Parathyroid adenoma (tissue), 2 donors: ENCODE data around the gene CNOT6L.

Source experiments
- H2AFZ ChIP-seq: fragments of 300-600 bp; sonication (generic); one replicate; pipeline ENCODE4 v1.7.0; 2017; ENCODE audit warnings: antibody characterized with exemption, mild to moderate bottlenecking
- H3K27ac ChIP-seq: fragments of 300-600 bp; sonication (generic); one replicate; pipeline ENCODE4 v1.7.0; 2017
- H3K27me3 ChIP-seq: fragments of 300-600 bp; sonication (generic); one replicate; pipeline ENCODE4 v1.7.0; 2017; ENCODE audit warnings: low read length; ENCODE audit not compliant: control insufficient read depth, insufficient read depth
- H3K36me3 ChIP-seq: fragments of 300-600 bp; sonication (generic); one replicate; pipeline ENCODE4 v1.7.0; 2017; ENCODE audit warnings: low read length; ENCODE audit not compliant: control insufficient read depth, insufficient read depth
- H3K4me1 ChIP-seq: fragments of 300-600 bp; sonication (generic); one replicate; pipeline ENCODE4 v1.7.0; 2017; ENCODE audit warnings: control low read depth
- H3K4me2 ChIP-seq: fragments of 300-600 bp; sonication (generic); one replicate; pipeline ENCODE4 v1.7.0; 2017; ENCODE audit warnings: low read length
- H3K4me3 ChIP-seq: fragments of 300-600 bp; sonication (generic); one replicate; pipeline ENCODE4 v1.7.0; 2017; ENCODE audit warnings: low read depth, low read length
- H3K79me2 ChIP-seq: fragments of 300-600 bp; sonication (generic); one replicate; pipeline ENCODE4 v1.7.0; 2017; ENCODE audit warnings: control low read depth
- H3K9ac ChIP-seq: fragments of 300-600 bp; sonication (generic); one replicate; pipeline ENCODE4 v1.7.0; 2017; ENCODE audit warnings: mild to moderate bottlenecking
- H3K9me3 ChIP-seq: fragments of 300-600 bp; sonication (generic); one replicate; pipeline ENCODE4 v1.7.0; 2017; ENCODE audit warnings: low read length; ENCODE audit not compliant: control insufficient read depth
- TF ChIP-seq, protein P1 (sequence below): fragments of 300-600 bp; sonication (generic); IDR thresholded peaks from one replicate; pipeline ENCODE4 v1.7.0; 2017; ENCODE audit warnings: antibody characterized with exemption, mild to moderate bottlenecking
- donor health status: primary hyperparathyroidism.

The CNOT6L gene

DNA sequence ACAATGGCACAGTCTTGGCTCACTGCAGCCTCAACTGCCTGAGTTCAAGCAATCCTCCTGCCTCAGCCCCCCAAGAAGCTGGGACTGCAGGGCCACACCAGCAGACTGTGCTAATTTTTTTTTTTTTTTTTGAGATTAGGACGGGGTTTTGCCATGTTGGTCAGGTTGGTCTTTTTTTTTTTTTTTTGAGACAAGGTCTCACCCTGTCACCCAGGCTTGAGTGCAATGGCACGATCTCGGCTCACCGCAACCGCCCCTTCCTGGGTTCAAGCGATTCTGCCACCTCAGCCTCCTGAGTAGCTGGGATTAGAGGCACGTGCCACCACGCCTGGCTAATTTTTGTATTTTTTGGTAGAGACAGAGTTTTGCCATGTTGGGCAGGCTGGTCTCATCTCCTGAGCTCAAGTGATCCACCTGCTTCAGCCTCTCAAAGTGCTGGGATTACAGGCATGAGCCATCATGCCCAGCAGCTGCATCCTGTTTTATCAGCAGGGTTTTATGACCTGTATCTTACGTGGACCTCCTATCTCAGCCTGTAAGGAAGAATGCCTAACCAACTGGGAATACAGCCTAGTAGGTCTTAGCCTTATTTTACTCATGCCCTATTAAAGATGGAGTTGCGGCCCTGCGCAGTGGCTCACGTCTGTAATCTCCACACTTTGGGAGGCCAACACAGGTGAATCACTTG lies 30.3 kb upstream of the CNOT6L start:
- Histone ChIP-seq H3K79me2 (no peaks in the 10 kb centered on the region), H3K9me3 (no peaks in the 10 kb centered on the region), H3K4me2 (no peak overlapping the region), H3K4me1 (no peaks in the 10 kb centered on the region), H3K27me3 (no peaks in the 10 kb centered on the region), H2AFZ (no peak overlapping the region), H3K36me3 (no peaks in the 10 kb centered on the region), H3K27ac (no peak overlapping the region), H3K4me3 (no peak overlapping the region), H3K9ac (no peak overlapping the region)
- TF ChIP-seq, protein P1, sequence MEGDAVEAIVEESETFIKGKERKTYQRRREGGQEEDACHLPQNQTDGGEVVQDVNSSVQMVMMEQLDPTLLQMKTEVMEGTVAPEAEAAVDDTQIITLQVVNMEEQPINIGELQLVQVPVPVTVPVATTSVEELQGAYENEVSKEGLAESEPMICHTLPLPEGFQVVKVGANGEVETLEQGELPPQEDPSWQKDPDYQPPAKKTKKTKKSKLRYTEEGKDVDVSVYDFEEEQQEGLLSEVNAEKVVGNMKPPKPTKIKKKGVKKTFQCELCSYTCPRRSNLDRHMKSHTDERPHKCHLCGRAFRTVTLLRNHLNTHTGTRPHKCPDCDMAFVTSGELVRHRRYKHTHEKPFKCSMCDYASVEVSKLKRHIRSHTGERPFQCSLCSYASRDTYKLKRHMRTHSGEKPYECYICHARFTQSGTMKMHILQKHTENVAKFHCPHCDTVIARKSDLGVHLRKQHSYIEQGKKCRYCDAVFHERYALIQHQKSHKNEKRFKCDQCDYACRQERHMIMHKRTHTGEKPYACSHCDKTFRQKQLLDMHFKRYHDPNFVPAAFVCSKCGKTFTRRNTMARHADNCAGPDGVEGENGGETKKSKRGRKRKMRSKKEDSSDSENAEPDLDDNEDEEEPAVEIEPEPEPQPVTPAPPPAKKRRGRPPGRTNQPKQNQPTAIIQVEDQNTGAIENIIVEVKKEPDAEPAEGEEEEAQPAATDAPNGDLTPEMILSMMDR: no peak

DNA sequence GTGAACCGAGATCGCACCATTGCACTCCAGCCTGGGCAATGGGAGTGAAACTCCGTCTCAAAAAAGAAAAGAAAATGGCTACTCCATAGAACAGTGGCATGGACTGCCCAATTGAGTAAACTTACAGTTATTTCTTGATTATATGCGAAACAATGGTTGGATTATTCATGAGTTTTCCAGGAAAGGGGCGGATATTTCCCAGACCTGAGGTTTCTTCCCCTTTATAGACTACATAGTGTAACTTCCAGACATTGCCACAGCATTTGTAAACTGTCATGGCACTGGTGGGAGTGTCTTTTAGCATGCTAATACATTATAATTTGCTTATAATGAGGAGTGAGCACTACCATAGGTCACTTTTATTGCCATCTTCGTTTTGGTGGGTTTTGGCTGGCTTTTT lies 29.3 kb upstream of the CNOT6L start:
- Histone ChIP-seq H3K9ac (no peak overlapping the region), H3K9me3 (no peaks in the 10 kb centered on the region), H3K79me2 (no peaks in the 10 kb centered on the region), H3K4me2 (no peak overlapping the region), H3K4me3 (no peak overlapping the region), H3K4me1 (no peaks in the 10 kb centered on the region), H3K27ac (no peak overlapping the region), H3K27me3 (no peaks in the 10 kb centered on the region), H2AFZ (no peak overlapping the region), H3K36me3 (no peaks in the 10 kb centered on the region)
- TF ChIP-seq, protein P1: no peak

DNA sequence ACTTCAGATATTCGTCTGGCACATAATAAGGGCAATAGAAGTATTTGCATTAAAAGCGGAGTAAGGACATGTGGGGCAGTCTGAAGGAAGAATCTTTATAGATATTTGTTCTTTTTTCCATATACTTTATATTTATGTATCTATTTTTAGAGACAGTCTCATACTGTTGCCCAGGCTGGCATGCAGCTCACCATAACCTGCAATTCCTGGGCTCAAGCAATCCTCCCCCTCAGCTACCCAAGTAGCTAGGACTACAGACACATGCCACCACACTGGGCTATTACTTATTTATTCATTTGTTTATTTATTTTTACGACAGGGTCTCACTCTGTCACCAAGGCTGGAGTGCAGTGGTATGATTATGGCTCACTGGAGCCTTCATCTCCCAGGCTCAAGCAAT lies 26.8 kb upstream of the CNOT6L start:
- no peaks in the 10 kb centered on the region for H3K36me3 ChIP-seq
- no peak overlapping the region for H3K27ac ChIP-seq
- H3K9ac ChIP-seq: no peak overlapping the region
- H3K4me1 ChIP-seq: no peaks in the 10 kb centered on the region
- H3K9me3 ChIP-seq: no peaks in the 10 kb centered on the region
- H2AFZ ChIP-seq: no peak overlapping the region
- TF ChIP-seq, protein P1: no peak
- H3K79me2 ChIP-seq: no peaks in the 10 kb centered on the region
- H3K4me2 ChIP-seq: no peak overlapping the region
- no peaks in the 10 kb centered on the region for H3K27me3 ChIP-seq
- H3K4me3 ChIP-seq: no peak overlapping the region

DNA sequence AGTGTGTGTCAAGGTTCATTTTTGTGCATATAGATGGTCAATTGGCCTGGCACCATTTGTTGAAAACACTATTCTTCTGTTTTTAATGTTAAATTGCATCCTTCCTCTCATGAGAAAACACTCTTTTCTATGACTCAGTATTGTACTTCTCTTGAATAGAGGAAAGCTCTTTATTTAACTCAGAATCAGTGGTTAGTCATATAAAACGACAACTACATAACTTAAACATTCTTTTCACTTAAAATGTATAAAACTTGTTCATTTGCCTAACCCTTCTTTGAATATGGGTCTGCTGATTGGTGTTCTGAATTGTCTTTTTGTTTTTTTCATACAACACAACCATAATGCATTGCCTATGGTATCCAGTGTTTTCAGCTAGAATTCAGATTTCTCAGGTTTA lies 26.2 kb upstream of the CNOT6L start:
- no peak overlapping the region for H3K4me2 ChIP-seq
- no peak overlapping the region for H2AFZ ChIP-seq
- no peaks in the 10 kb centered on the region for H3K9me3 ChIP-seq
- H3K4me1 ChIP-seq: no peaks in the 10 kb centered on the region
- no peak overlapping the region for H3K27ac ChIP-seq
- H3K36me3 ChIP-seq: no peaks in the 10 kb centered on the region
- TF ChIP-seq, protein P1: no peak
- H3K27me3 ChIP-seq: no peaks in the 10 kb centered on the region
- no peak overlapping the region for H3K4me3 ChIP-seq
- no peak overlapping the region for H3K9ac ChIP-seq
- H3K79me2 ChIP-seq: no peaks in the 10 kb centered on the region

DNA sequence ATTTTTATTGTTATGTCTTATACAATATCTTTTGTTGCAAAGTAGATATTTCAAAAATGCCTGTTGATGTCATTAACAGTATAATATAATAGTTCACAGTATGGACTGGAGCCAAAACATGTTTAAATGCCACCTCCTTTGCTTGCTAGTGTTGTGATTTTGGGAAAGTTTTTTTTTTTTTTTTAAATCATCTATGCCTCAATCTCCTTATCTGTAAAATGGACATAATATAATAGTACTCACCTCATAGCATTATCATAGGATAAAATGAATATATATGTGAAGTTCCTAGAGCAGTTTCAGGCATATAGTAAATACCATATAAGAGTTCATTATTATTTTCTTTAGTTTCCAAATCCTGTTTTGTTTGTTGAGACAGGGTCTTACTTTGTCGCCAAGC lies 25.2 kb upstream of the CNOT6L start:
- H3K27me3 ChIP-seq: no peaks in the 10 kb centered on the region
- no peaks in the 10 kb centered on the region for H3K79me2 ChIP-seq
- H3K36me3 ChIP-seq: no peaks in the 10 kb centered on the region
- no peak overlapping the region for H2AFZ ChIP-seq
- H3K9me3 ChIP-seq: no peaks in the 10 kb centered on the region
- no peaks in the 10 kb centered on the region for H3K4me1 ChIP-seq
- H3K9ac ChIP-seq: no peak overlapping the region
- H3K27ac ChIP-seq: no peak overlapping the region
- H3K4me3 ChIP-seq: no peak overlapping the region
- H3K4me2 ChIP-seq: no peak overlapping the region
- TF ChIP-seq, protein P1: no peak
